DMS79 (cell line): Measurements from ENCODE around the gene CTRB2.
"Not testable (repeated sequence)": the region's sequence is repeated elsewhere in the genome, so short reads cannot be mapped to it uniquely, and the experiment has no call there.

Experiments
- DNase-seq: peaks from one replicate; lab custom pipeline; 2025; lab: John Stamatoyannopoulos, UW

CTRB2 gene

DNA sequence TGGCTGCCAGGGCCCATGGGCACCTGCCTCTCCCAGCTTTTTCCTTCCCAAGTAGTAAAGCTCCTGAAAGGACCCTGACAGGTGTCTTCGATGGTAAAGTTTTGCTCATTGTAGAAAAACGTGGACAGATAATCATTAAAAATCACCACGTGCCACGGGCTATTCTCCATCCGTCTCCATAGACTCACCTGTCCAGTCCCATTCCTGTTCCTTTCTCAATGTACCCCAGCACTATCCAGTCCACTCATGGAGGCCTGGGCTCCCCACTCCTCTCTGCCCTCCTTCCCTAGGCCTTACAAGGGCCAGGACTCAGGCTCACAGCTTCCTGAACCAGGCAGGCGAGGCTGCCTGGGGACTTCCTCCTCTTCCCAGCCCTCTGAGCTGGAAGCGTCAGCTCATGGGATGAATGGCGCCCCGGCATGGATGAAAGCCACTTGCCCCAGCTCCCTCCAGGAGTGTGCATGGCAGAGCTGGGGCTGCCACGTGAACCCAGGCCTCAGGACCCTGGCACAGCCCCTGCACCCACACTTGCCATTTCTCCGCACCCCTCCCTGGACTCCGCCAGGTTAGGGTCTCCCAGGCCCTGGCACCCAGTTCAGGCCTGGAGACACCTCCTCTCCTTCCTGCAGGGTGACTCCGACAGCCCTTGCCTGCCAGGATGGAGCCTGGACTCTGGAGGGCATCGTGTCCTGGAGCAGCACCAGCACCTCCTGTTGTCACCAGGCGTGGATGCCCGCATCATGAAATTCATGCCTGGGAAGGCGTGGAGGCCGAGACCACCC, 20.6 kb upstream of the CTRB2 start:
- DNase-seq, result no peak

DNA sequence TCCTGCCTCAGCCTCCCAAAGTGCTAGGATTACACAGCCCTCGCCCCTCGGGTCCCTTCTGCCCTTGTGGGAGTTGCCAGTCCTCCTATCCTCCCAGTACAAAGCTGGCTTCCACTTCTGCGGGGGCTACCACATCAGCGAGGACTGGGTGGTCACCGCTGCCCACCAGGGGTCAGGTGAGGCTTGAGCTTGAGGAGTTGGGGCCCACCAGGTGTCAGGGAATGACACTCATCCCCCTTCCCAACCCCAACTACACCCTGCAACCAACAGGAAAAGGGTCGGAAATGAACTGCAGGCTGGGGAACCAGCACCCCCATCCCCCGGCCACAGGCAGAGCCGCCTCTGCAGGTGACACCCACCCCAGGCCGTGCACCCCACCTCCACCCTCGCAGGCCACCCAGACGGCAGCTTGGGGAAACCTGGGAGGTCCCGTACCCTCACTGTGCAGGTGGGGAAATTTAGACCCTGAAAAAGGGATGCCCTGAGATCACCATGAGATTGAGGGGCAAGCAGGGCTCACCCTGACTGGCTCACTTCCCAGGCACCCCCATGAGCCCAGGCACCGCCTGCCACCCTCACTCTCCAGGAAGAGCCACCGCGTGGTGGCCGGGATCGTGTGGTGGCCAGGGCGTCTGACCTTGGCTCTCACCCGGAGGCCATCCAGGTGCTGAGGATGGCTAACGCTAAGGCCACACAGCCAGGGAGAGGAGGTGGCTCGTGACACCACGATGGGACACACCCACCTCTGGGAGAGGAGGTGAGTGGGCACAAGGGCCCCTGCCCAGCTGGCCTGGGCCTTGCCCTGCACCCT, 19.8 kb upstream of the CTRB2 start:
- no peak for DNase-seq

GRCh38 chr16:75225678-75226515, 18.9 kb upstream of the CTRB2 start:
- no peak for DNase-seq

- DNase-seq, result no peak
These were observed 18.1 kb upstream of the CTRB2 start for GRCh38 chr16:75225092-75225491.

DNA sequence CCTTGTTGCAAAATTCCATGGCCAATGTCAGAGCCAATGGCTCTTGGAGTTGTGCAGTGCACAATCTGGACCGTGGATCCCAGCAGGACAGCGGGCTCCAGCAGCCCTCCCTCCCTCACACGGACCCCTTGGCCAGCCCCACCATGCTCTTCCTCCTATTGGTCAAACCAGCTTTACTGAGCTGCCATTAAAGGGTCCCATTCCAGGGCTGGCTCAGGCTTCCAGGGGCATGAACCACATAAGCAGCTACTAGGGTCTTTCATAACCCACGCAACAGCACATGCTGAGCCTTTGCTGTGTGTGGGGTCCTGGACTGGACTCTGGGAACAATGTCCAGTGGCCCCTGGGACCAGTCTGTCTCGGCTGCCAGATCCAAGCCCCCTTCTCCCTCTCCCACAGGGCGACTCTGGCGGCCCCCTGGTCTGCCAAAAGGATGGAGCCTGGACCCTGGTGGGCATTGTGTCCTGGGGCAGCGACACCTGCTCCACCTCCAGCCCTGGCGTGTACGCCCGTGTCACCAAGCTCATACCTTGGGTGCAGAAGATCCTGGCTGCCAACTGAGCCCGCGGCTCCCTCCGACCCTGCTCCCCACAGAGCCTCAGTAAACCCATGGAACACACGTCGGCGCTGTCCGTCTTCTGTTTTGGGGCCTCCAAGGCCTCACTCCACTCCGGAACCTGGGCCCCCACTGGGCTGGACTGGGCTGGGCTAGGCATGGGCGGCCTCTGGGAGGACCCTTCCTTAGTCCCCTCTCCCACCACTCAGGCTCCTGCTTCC, 17.5 kb upstream of the CTRB2 start:
- no peak for DNase-seq

DNA sequence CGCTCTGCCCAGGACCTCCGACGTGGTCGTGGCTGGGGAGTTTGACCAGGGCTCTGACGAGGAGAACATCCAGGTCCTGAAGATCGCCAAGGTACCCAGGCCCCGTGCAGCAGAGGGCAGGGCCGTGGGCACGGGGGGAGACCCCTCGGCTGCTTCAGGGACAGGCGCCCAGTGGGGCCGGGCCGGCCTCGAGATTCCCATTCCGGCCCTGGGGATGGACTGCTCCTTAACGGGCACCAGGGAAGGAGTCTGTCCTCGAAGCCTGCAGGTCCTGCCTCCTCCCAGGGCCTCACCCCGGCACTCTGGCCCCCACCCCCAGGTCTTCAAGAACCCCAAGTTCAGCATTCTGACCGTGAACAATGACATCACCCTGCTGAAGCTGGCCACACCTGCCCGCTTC, 16.2 kb upstream of the CTRB2 start:
- not testable (repeated sequence) for DNase-seq

GRCh38 chr16:75222271-75222783, 15.4 kb upstream of the CTRB2 start:
- DNase-seq, result no peak

DNA sequence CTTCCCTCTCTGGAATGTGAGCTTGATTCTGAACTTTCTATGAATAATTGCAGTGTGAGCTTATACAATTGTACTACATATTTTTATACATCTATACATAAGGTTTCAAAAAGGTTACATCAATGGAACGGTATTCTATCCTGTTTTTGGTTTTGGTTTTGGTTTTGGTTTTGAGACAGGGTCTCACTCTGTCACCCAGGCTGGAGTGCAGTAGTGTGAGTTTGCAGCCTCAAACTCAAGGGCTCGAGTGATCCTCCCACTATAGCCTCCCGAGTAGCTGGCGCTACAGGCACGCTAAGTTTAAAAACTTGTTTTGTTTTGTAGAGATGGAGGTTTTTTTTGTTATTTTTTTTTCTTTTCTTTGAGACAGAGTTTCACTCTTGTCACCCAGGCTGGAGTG, 12.9 kb upstream of the CTRB2 start:
- DNase-seq, result no peak

- no peak for DNase-seq
These were observed 12.1 kb upstream of the CTRB2 start for GRCh38 chr16:75219088-75219487.

DNA sequence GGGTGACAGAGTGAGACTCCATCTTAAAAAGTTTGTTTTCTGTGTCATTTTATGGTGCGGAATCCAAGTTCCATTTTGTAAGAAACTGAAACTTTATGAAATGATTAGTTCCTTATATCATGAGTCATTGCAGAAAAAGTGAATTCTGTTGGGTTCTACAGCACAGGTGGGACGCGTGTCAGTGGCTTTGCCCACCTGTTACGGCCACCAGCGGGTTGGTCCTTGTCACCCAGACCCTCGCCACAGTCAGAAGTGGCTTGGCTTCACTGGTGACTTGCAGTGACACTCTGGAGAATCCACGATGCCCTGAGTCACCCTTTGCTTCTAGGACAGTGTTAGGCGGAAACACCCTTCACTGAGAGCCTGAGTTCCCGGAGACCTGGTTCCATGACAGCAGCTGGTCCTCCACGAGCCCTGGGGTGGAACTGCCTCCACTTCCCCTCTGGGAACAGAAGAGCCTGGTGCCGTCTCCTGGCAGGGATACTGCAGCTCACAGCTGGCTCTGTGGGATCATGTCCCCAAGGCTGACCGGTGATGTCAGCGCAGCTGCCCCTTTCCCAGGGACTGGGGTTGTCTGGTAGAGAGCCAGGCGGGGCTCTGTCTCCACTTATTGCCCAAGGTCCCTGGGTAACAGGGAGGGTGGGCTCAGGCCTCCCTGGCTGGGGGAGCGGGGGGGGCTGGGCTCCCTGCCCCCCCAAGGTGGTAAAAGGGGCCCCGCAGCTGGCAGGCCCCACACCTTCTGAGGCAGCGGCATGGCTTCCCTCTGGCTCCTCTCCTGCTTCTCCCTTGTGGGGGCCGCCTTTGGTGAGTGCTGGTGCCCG, 11.5 kb upstream of the CTRB2 start, which contains the start of gene CTRB1:
Gene CTRB1, plus strand, starts transcription at position 733 of the 821 bp plus-strand sequence. Its CDS starts 20 bp downstream, at position 753.
- no peak for DNase-seq

GRCh38 chr16:75217389-75217851, 10.5 kb upstream of the CTRB2 start:
- no peak for DNase-seq

DNA sequence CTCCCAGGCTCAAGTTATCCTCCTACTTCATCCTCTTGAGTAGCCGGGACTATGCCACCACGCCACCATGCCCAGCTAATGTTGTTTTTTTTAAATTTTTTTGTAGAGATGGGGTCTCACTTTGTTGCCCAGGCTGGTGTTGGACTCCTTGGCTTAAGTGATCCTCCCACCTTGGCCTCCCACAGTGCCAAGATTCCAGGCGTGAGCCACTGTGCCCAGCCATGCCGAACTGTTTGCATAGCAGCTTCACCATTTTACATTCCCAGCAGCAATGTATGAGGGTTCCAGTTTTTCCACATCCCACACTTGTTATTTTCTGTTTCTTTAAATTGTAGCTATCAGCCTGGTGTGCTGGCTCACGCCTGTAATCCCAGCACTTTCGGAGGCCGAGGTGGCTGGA, 9.6 kb upstream of the CTRB2 start:
- DNase-seq, result no peak

DNA sequence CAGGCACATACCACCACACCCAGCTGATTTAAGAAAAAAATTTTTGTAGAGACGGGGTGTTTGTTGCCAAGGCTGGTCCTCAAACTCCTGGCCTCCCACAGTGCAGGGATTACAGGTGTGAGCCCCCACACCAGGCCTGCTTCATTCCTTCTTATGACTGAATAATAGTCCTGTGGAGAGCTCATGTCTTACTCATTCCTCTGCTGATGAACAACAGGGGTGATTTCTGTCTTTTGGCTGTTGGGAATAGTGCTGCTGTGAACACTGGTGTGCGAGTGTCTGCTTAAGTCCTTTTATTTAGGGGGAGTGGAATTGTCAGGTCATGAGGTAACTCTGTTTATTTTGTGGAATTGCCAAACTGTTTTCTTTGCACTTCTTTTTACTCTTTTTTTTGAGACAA, 9.2 kb upstream of the CTRB2 start:
- no peak for DNase-seq

DNA sequence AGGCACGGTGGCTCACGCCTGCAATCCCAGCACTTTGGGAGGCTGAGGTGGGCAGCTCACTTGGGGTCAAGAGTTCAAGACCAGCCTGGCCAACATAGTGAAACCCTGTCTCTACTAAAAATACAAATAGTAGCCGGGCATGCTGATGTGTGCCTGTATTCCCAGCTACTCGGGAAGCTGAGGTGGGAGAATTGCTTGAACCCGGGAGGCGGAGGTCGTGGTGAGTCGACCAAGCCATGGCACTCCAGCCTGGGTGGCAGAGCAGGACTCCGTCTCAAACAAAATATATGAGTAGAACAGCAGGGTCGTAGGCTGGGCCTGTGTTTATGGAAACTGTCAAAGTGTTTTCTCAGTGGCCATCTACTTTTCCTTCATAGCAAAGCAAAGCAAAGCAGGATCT, 4.3 kb upstream of the CTRB2 start:
- not testable (repeated sequence) for DNase-seq

GRCh38 chr16:75209944-75210343, 3.0 kb upstream of the CTRB2 start:
- no peak for DNase-seq

GRCh38 chr16:75209514-75209913, 2.6 kb upstream of the CTRB2 start:
- DNase-seq, result not testable (repeated sequence)

GRCh38 chr16:75208861-75209505, 2.0 kb upstream of the CTRB2 start:
- DNase-seq, result no peak

GRCh38 chr16:75208242-75208825, 1.4 kb upstream of the CTRB2 start:
- DNase-seq, result no peak

GRCh38 chr16:75207831-75208230, 870 bp upstream of the CTRB2 start:
- no peak for DNase-seq
